ENCODE measurements around the gene SHOC2.
A peak's percentile ranks its signal among the peaks of the same experiment; 100 is the strongest.

Gene SHOC2

GRCh38 chr10:110965216-110965615 lies 45.8 kb downstream of the SHOC2 start:
- no peak for TF ChIP-seq POLR2A (IDR thresholded peaks at IDR 0.05; ENCODE audit: extremely low read depth, insufficient read length)
- no peak for TF ChIP-seq MAX (IDR thresholded peaks at IDR 0.05; ENCODE audit: low read depth, low read length)
- TF ChIP-seq CTCF (IDR thresholded peaks at IDR 0.05; ENCODE audit: low read depth, low read length): no peak
- no peak for TF ChIP-seq MYC (IDR thresholded peaks at IDR 0.05; ENCODE audit: low read depth, low read length)
- no peak for DNase-seq (ENCODE audit: low read depth)
- no peak overlapping the region for H3K4me3 ChIP-seq (ENCODE audit: low read depth, low read length)

DNA sequence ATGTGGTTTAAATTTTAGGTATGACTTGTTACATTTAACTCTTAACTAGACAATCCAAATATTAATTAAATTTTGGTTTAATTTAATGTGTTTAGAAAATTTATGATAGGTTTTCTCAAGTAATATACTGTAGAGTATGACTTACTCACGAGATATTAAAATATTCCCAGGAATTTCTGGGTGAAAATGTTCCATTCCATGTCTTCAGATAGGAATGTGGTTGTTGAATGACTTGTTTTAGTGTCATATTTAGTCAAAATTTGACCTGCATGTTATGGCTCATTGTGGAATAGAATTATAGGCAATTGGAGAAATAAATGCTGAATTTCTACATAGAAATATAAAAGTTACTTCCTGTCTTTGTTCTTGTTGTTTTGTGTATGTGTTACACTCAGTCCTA lies 46.7 kb downstream of the SHOC2 start:
- no peak for DNase-seq (ENCODE audit: low read depth)
- no peak for TF ChIP-seq MYC (IDR thresholded peaks at IDR 0.05; ENCODE audit: low read depth, low read length)
- TF ChIP-seq POLR2A (IDR thresholded peaks at IDR 0.05; ENCODE audit: extremely low read depth, insufficient read length): no peak
- TF ChIP-seq CTCF (IDR thresholded peaks at IDR 0.05; ENCODE audit: low read depth, low read length): no peak
- TF ChIP-seq MAX (IDR thresholded peaks at IDR 0.05; ENCODE audit: low read depth, low read length): no peak
- no peak overlapping the region for H3K4me3 ChIP-seq (ENCODE audit: low read depth, low read length)

GRCh38 chr10:110967009-110967630 lies 47.7 kb downstream of the SHOC2 start:
- no peak overlapping the region for H3K4me3 ChIP-seq (ENCODE audit: low read depth, low read length)
- peak; percentile 50 for DNase-seq (ENCODE audit: low read depth)
- TF ChIP-seq POLR2A (IDR thresholded peaks at IDR 0.05; ENCODE audit: extremely low read depth, insufficient read length): no peak
- TF ChIP-seq MYC (IDR thresholded peaks at IDR 0.05; ENCODE audit: low read depth, low read length): no peak
- TF ChIP-seq MAX (IDR thresholded peaks at IDR 0.05; ENCODE audit: low read depth, low read length): no peak
- TF ChIP-seq CTCF (IDR thresholded peaks at IDR 0.05; ENCODE audit: low read depth, low read length): no peak

DNA sequence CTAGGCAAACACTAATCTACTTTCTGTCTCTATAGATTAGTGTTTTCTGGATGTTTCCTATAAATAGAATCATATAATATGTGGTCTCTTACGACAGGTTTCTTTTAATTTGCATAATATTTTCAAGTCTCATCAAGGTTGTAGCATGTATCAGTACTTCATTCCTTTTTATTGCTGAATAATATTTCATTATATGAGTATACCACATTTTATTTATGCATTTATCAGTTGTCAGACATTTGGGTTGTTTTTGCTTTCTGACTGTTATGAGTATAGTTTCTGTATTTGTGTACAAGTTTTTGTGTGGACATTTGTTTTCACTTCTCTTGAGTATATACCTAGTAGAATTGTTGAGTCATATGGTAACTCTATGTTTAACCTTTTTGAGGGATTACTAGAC lies 48.2 kb downstream of the SHOC2 start:
- no peak overlapping the region for H3K4me3 ChIP-seq (ENCODE audit: low read depth, low read length)
- TF ChIP-seq CTCF (IDR thresholded peaks at IDR 0.05; ENCODE audit: low read depth, low read length): no peak
- TF ChIP-seq MYC (IDR thresholded peaks at IDR 0.05; ENCODE audit: low read depth, low read length): no peak
- TF ChIP-seq MAX (IDR thresholded peaks at IDR 0.05; ENCODE audit: low read depth, low read length): no peak
- no peak for TF ChIP-seq POLR2A (IDR thresholded peaks at IDR 0.05; ENCODE audit: extremely low read depth, insufficient read length)
- DNase-seq (ENCODE audit: low read depth): no peak

DNA sequence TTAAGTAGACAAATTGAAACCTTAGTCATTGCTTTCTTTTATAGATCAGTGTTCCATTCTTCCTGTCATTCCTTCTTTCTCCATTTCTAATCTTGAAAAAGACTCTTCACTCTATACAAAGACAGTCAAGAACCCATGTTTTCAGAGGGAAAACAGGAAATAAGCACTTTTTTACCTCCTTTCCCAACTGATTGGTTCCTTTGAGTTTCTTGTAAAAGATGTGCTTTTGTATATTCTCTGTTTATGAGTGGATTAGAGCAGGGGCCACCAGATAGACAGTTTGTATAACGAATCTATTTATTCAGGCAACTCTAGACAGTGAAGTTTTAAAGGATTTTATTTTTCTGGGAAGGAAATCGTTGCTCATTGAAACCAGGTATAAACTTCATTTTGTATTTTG lies 49.8 kb downstream of the SHOC2 start:
- no peak overlapping the region for H3K4me3 ChIP-seq (ENCODE audit: low read depth, low read length)
- TF ChIP-seq CTCF (IDR thresholded peaks at IDR 0.05; ENCODE audit: low read depth, low read length): no peak
- no peak for DNase-seq (ENCODE audit: low read depth)

- DNase-seq (ENCODE audit: low read depth): no peak
- no peak overlapping the region for H3K4me3 ChIP-seq (ENCODE audit: low read depth, low read length)
- TF ChIP-seq CTCF (IDR thresholded peaks at IDR 0.05; ENCODE audit: low read depth, low read length): no peak
- TF ChIP-seq MAX (IDR thresholded peaks at IDR 0.05; ENCODE audit: low read depth, low read length): no peak
- TF ChIP-seq MYC (IDR thresholded peaks at IDR 0.05; ENCODE audit: low read depth, low read length): no peak
- no peak for TF ChIP-seq POLR2A (IDR thresholded peaks at IDR 0.05; ENCODE audit: extremely low read depth, insufficient read length)
Measured at GRCh38 chr10:110971638-110972037, 52.2 kb downstream of the SHOC2 start.
